Activated T-cell treated with anti-CD3 and anti-CD28 coated beads for 24 hours (primary cell): ENCODE measurements around the gene PACSIN1.

Experiments
- DNase-seq: peaks from one replicate; pipeline ENCODE4 v3.0.0-alpha.2; 2020; ENCODE audit warnings: low read depth

Gene PACSIN1

GRCh38 chr6:34465531-34466241 lies at the start of gene PACSIN1:
Gene PACSIN1 (plus strand): TSS chr6:34466076. CDS start chr6:34526306, 60,230 bp downstream.
- DNase-seq: no peak

GRCh38 chr6:34416877-34417371 lies 49.0 kb upstream of the PACSIN1 start:
- no peak for DNase-seq

DNA sequence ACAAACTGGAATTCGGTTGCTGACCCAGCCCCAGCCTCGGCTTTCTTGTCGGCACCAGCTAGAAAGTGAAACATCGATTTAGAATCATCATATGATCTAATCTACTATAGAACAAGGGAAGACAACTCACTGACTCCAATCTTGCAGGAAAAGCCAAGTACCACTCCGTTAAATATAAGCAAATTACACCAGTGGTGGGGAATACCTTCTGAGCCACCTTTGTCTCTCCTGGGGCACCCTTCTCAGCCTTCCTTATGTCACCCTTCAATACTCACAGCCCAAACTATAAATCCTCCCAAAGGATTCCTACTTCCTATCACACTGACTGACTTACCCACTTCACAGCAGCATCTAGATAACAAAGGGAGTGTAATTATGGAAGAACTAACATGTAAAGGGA lies 47.5 kb upstream of the PACSIN1 start:
- DNase-seq: no peak

GRCh38 chr6:34423254-34423653 lies 42.6 kb upstream of the PACSIN1 start:
- DNase-seq: no peak

DNA sequence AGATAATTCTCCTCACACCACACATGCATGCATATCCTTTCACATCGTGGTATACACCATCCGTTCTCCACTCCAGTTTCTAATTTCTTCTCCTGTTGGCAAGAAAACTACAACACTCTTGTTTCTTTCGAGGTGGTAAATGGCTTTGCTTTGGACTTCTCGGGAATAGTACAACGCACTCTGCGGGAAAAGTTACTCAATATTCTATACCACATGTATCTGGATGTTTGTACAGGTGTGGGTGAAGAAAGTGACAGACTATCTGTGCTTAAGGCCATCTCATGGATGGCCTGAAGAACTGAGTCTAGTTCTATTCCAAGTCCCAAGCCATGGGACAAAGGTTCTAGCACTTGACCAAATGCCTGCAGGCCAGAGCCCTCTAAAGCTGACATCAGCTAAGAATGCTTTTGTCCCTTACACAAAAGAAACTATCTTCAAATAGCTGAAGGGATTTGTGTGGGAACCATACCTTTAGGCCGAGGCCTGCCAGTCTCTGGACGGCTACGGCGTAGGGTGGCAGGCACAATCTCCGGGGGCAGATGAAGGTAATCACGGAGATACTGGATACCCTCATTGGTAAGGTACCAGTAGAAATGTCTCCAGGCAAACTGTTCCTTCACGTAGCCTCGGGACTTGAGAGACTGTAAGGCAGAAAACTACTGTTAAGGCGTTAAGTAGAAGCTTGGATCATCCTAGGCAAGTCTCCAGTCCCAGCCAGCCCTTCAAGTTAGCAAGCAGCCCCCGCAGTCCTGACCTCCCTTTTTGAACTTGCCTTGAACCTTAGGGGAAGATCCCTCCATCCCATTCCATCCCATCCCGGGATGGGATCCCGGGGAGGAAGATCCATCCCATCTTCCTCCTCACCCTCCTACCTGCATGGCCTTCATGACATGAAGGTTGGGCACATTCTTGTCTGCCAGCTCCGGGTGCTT lies 41.4 kb upstream of the PACSIN1 start:
- no peak for DNase-seq

- DNase-seq: peak; percentile 25
Measured at GRCh38 chr6:34425132-34425497, 40.8 kb upstream of the PACSIN1 start.

GRCh38 chr6:34425498-34426410 lies 40.1 kb upstream of the PACSIN1 start, which contains the start of gene RPS10:
Gene RPS10 (minus strand): TSS chr6:34426069. CDS start chr6:34425221, 848 bp downstream.
- peak; percentile 89 for DNase-seq

DNA sequence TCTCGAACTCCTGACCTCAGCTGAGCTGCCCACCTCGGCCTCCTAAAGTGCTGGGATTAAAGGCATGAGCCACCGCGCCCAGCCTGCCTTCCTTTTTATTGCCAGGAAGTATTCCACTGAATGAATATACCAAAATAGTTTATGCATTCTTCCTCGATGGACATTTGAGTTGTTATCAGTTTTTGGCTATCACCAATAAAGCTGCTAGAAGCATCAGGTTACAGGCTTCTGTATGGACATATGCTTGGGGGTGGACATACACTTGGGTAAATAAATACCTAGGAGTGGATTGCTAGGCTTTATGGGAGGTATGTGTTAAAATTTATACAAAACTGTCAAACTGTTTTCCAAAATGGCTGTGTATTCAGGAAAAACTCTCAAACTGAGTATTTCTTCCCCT lies 30.0 kb upstream of the PACSIN1 start:
- no peak for DNase-seq

DNA sequence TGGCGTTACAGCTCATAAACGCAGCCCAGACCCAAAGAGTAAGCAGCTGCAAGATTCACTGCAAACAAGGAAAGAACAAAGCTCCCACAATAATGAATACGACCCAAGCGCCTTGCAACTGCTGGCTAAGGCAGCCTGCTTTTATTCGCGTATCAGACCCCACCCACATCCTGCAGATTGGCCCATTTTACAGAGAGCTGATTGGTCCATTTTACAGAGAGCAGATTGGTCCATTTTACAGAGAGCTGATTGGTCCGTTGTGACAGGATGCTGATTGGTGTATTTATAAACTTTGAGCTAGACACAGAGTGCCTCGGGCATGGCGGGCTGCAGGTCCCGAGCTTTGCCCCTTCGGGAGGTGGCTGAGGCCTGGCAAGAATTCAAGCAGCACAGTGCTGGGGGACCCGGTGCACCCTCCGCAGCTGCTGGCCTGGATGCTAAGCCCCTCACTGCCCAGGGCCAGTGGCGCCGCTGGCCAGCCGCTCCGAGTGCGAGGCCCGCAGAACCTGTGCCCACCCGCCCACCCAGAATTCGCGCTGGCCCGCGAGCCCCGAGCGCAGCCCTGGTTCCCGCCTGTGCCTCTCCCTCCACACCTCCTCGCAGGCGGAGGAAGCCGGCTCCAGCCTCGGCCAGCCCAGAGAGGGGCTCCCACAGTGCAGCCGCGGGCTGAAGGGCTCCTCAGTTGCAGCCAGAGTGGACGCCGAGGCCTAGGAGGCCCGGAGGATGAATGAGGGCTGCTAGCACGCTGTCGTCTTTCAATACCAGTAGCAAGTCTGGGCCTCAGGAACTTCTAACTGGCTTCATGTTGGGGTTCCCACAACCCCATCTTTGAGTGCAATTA lies 28.9 kb upstream of the PACSIN1 start:
- DNase-seq: no peak

DNA sequence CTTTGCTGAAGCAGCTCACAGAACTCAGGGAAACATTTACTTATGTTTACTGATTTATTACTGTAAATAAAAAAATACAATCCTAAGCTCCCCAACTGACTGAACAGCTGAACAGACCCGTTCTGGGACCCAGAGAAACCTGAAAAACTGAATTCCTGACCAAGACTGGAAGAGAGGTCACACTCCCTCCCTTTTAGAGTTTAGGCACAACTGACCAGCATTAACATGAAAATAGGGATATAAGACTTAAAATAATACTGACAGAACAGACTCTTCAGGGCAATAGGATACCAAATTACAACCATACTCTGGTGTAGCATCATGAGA lies 28.3 kb upstream of the PACSIN1 start:
- DNase-seq: no peak

DNA sequence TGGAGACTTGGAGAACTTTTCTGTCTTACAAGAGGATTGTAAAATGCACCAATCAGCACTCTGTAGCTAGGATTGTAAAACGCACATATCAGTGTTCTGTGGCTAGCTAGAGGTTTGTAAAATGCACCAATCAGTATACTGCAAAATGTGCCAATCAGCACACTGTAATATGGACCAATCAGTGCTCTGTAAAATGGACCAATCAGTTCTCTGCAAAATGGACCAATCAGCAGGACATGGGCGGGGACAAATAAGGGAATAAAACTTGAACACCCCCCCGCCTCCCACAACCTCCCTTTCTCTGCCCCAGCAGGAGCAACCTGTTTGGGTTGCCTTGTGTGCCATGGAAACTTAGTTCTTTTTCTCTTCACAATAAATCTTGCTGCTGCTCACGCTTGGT lies 27.2 kb upstream of the PACSIN1 start:
- DNase-seq: no peak

DNA sequence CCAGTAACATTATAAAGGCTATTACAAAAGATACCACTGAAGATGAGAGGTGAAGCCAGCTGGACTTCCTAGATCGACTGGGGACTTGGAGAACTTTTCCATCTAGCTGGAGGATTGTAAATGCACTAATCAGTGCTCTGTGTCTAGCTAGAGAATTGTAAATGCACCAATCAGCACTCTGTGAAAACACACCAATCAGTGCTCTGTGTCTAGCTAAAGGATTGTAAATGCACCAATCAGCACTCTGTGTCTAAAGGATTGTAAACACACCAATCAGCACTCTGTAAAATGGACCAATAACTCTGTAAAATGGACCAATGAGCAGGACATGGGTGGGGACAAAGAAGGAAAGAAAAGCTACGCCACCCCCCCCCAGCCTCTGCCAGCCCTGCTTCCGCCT lies 26.4 kb upstream of the PACSIN1 start:
- no peak for DNase-seq

GRCh38 chr6:34441526-34441925 lies 24.4 kb upstream of the PACSIN1 start:
- DNase-seq: no peak

GRCh38 chr6:34445313-34445860 lies 20.5 kb upstream of the PACSIN1 start:
- DNase-seq: no peak

- DNase-seq: no peak
Measured at GRCh38 chr6:34447386-34447785, 18.5 kb upstream of the PACSIN1 start.

- no peak for DNase-seq
Measured at GRCh38 chr6:34447910-34448309, 18.0 kb upstream of the PACSIN1 start.

DNA sequence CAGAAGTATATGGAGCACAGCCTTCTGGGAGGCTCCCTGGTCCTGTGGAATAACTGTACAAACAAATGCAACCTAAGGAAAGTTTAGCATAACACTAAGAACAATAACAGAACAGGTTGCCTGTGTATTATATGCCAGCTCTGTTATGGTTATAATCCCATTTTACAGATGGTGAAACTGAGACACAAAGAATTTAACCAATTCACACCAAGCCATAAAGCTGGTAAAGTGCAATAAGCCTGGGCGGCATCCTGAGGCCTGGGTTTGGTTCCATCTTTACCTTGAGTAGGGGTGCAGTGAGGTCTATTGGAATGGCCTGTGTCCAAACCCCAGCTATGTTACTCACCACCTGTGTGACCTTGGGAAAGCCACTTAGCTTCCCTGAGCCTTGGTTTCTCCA lies 14.7 kb upstream of the PACSIN1 start:
- no peak for DNase-seq

DNA sequence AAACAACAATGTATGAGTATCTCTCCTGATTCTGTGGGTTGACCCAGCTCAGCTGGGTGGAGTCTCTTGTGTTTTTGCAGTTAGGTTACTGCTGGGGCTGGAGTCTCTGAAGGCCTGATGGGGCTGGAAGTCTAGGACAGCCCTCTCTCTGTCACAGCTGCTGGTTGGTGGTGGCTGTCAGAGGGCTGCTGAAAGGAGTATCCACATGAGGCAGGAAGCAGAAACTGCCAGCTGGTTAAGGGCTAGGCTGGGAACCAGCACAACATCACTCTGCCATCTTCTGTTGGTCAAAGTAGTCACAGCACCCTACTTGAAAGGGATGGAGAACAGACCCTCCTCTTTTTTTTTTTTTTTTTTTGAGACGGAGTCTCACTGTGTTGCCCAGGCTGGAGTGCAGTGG lies 10.0 kb upstream of the PACSIN1 start:
- DNase-seq: no peak

GRCh38 chr6:34457382-34457741 lies 8.5 kb upstream of the PACSIN1 start:
- no peak for DNase-seq

DNA sequence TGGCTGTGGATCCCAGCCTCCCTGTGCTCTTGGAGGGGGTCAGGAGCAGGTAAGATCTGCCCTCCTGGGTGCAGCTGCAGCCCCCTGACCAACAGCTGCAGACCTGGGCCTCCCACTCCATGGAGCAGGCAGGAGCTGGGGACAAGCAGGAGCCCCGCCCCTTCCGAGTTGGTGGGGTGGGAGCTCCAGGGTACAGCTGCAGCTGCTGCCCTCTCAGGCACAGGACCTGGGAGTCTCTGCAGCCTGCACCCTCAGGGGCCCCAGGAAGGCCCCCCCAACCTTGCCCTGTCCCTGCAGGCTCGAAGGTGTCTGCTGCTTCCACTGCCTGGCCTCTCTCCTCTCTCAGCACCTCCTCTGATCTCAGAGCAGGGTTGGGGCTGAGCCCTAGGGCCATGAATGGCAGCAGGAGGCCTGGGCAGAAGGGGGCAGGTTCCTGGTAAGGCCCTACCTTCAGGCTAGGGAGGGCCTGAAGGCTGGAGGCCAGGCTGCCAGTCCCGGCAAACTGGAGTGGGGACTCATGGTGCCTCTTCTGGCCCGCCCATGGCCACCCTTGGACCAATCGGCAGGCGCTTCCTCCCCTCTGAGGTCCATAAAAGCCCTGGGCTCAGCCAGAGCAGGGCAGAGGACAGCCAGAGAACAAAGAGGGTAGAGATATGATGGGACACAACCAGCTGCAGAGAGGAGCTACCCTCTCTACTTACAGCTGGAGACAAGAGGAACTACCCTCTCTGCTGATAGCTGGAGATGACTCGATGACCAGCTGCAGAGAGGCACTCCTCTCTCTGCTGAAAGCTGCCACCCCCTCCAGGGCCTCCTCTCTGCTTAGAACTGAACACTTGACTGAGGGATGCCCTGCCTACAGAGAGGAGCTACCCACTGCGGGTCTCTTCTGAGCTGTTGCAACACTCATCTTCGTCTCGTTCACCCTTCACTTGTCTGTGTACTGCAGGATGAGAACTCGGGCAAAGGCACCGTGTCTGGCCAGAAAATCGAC lies 7.8 kb upstream of the PACSIN1 start:
- no peak for DNase-seq
